Activated T-helper 2 cell treated with anti-CD3 and anti-CD28 coated beads, Interferon-gamma antibody, Interleukin-2, Interleukin-4, amounts not matched to agents 10 μg/mL and 5 μg/mL and 100 μg/mL, durations not matched to agents 14 hours and 24 hours and 36 hours (primary cell): ENCODE results near the gene KCTD5. TPM values are rescaled to one million over a fixed set of nuclear protein-coding genes. Genes with fewer than 3 reads are reported as not detected.

ENCODE experiments used
- DNase-seq: peaks from one replicate; pipeline ENCODE4 v3.0.0; 2021; ENCODE audit warnings: low spot score
- H3K27ac Mint-ChIP-seq: one replicate; pipeline ENCODE4 v1.8.0; 2021; ENCODE audit warnings: mixed read lengths
- H3K27me3 Mint-ChIP-seq: one replicate; pipeline ENCODE4 v1.8.0; 2021; ENCODE audit warnings: low read depth, mixed read lengths
- H3K36me3 Mint-ChIP-seq: one replicate; pipeline ENCODE4 v1.8.0; 2021; ENCODE audit warnings: low read depth, mixed read lengths
- H3K4me1 Mint-ChIP-seq: one replicate; pipeline ENCODE4 v1.8.0; 2021; ENCODE audit warnings: low read depth, mixed read lengths
- H3K4me3 Mint-ChIP-seq: one replicate; pipeline ENCODE4 v1.8.0; 2021; ENCODE audit warnings: low read depth, mild to moderate bottlenecking, moderate library complexity, mixed read lengths
- H3K9me3 Mint-ChIP-seq: one replicate; pipeline ENCODE4 v1.8.0; 2021; ENCODE audit warnings: mixed read lengths
- intact Hi-C: fragments of 100-400 bp; cut with micrococcal nuclease; formaldehyde crosslinking; loops from one replicate; pipeline ENCODE4 v1.15.1; 2023
- total RNA-seq: library from RNA; stranded (reverse); gene quantifications from 2 replicates; pipeline ENCODE4 v1.2.3, GENCODE V29; 2022

The KCTD5 gene
- total RNA-seq, 1 donor from 2014 or later, result 65.5 TPM

- H3K36me3 Mint-ChIP-seq, result no peaks in the 10 kb centered on the region
- no peak overlapping the region for H3K27ac Mint-ChIP-seq
- H3K4me1 Mint-ChIP-seq, result no peaks in the 10 kb centered on the region
- no peaks in the 10 kb centered on the region for H3K9me3 Mint-ChIP-seq
- DNase-seq, result no peak
- H3K4me3 Mint-ChIP-seq, result no peak overlapping the region
- H3K27me3 Mint-ChIP-seq, result no peaks in the 10 kb centered on the region
- intact Hi-C loops, result no loop called here
Measured at GRCh38 chr16:2737895-2738418, 55.6 kb downstream of the KCTD5 start.

GRCh38 chr16:2738615-2739014, 56.3 kb downstream of the KCTD5 start:
- no peaks in the 10 kb centered on the region for H3K27me3 Mint-ChIP-seq
- no peak for DNase-seq
- H3K27ac Mint-ChIP-seq, result no peak overlapping the region
- H3K36me3 Mint-ChIP-seq, result no peaks in the 10 kb centered on the region
- intact Hi-C loops, result no loop called here
- no peak overlapping the region for H3K4me3 Mint-ChIP-seq
- no peaks in the 10 kb centered on the region for H3K4me1 Mint-ChIP-seq
- H3K9me3 Mint-ChIP-seq, result no peaks in the 10 kb centered on the region

GRCh38 chr16:2739625-2740430, 57.5 kb downstream of the KCTD5 start:
- Mint-ChIP-seq H3K36me3 (no peaks in the 10 kb centered on the region), H3K4me3 (no peak overlapping the region), H3K27me3 (no peaks in the 10 kb centered on the region), H3K4me1 (no peaks in the 10 kb centered on the region), H3K27ac (no peak overlapping the region), H3K9me3 (no peaks in the 10 kb centered on the region)
- DNase-seq, result no peak
- intact Hi-C loops, result no loop called here

- no peaks in the 10 kb centered on the region for H3K9me3 Mint-ChIP-seq
- no peak overlapping the region for H3K27ac Mint-ChIP-seq
- intact Hi-C loops, result no loop called here
- DNase-seq, result no peak
- H3K4me3 Mint-ChIP-seq, result no peak overlapping the region
- no peaks in the 10 kb centered on the region for H3K27me3 Mint-ChIP-seq
- no peaks in the 10 kb centered on the region for H3K36me3 Mint-ChIP-seq
- no peaks in the 10 kb centered on the region for H3K4me1 Mint-ChIP-seq
Measured at GRCh38 chr16:2740476-2740875, 58.2 kb downstream of the KCTD5 start.

- H3K4me1 Mint-ChIP-seq, result no peaks in the 10 kb centered on the region
- H3K36me3 Mint-ChIP-seq, result no peaks in the 10 kb centered on the region
- no peaks in the 10 kb centered on the region for H3K9me3 Mint-ChIP-seq
- intact Hi-C loops, result no loop called here
- H3K27me3 Mint-ChIP-seq, result no peaks in the 10 kb centered on the region
- no peak for DNase-seq
- no peak overlapping the region for H3K4me3 Mint-ChIP-seq
- H3K27ac Mint-ChIP-seq, result no peak overlapping the region
Measured at GRCh38 chr16:2741168-2741567, 58.8 kb downstream of the KCTD5 start.

GRCh38 chr16:2742323-2743006, 60.1 kb downstream of the KCTD5 start:
- intact Hi-C loops, result no loop called here
- no peaks in the 10 kb centered on the region for H3K27me3 Mint-ChIP-seq
- H3K36me3 Mint-ChIP-seq, result no peaks in the 10 kb centered on the region
- H3K4me1 Mint-ChIP-seq, result no peaks in the 10 kb centered on the region
- H3K4me3 Mint-ChIP-seq, result no peak overlapping the region
- no peaks in the 10 kb centered on the region for H3K9me3 Mint-ChIP-seq
- DNase-seq, result no peak
- no peak overlapping the region for H3K27ac Mint-ChIP-seq

GRCh38 chr16:2743007-2743810, 60.9 kb downstream of the KCTD5 start:
- Mint-ChIP-seq H3K36me3 (no peaks in the 10 kb centered on the region), H3K27me3 (no peaks in the 10 kb centered on the region), H3K4me3 (no peak overlapping the region), H3K4me1 (no peaks in the 10 kb centered on the region), H3K27ac (no peak overlapping the region), H3K9me3 (no peaks in the 10 kb centered on the region)
- no peak for DNase-seq
- intact Hi-C loops, result no loop called here

GRCh38 chr16:2744711-2745110, 62.4 kb downstream of the KCTD5 start:
- DNase-seq, result no peak
- H3K36me3 Mint-ChIP-seq, result peaks cover 3% of the 10 kb centered on the region
- intact Hi-C loops, result no loop called here
- H3K9me3 Mint-ChIP-seq, result no peaks in the 10 kb centered on the region
- no peak overlapping the region for H3K27ac Mint-ChIP-seq
- no peaks in the 10 kb centered on the region for H3K27me3 Mint-ChIP-seq
- H3K4me1 Mint-ChIP-seq, result peaks cover 2% of the 10 kb centered on the region
- H3K4me3 Mint-ChIP-seq, result no peak overlapping the region

- DNase-seq, result no peak
- Mint-ChIP-seq H3K27me3 (no peaks in the 10 kb centered on the region), H3K4me3 (no peak overlapping the region), H3K4me1 (peaks cover 5% of the 10 kb centered on the region), H3K27ac (no peak overlapping the region), H3K36me3 (peaks cover 8% of the 10 kb centered on the region), H3K9me3 (no peaks in the 10 kb centered on the region)
- intact Hi-C loops, result no loop called here
Measured at GRCh38 chr16:2745116-2745890, 63.0 kb downstream of the KCTD5 start.

GRCh38 chr16:2745961-2746360, 63.6 kb downstream of the KCTD5 start:
- H3K4me1 Mint-ChIP-seq, result peaks cover 9% of the 10 kb centered on the region
- DNase-seq, result no peak
- H3K36me3 Mint-ChIP-seq, result peaks cover 13% of the 10 kb centered on the region
- no peak overlapping the region for H3K4me3 Mint-ChIP-seq
- intact Hi-C loops, result no loop called here
- H3K9me3 Mint-ChIP-seq, result no peaks in the 10 kb centered on the region
- no peaks in the 10 kb centered on the region for H3K27me3 Mint-ChIP-seq
- no peak overlapping the region for H3K27ac Mint-ChIP-seq

- Mint-ChIP-seq H3K36me3 (peaks cover 23% of the 10 kb centered on the region), H3K9me3 (no peaks in the 10 kb centered on the region), H3K27ac (no peak overlapping the region), H3K4me3 (no peak overlapping the region), H3K4me1 (peaks cover 19% of the 10 kb centered on the region), H3K27me3 (no peaks in the 10 kb centered on the region)
- DNase-seq, result no peak
- intact Hi-C loops, result no loop called here
Measured at GRCh38 chr16:2748757-2749455, 66.6 kb downstream of the KCTD5 start.

- H3K9me3 Mint-ChIP-seq, result no peaks in the 10 kb centered on the region
- H3K27ac Mint-ChIP-seq, result no peak overlapping the region
- peaks cover 29% of the 10 kb centered on the region for H3K36me3 Mint-ChIP-seq
- intact Hi-C loops, result no loop called here
- peaks cover 25% of the 10 kb centered on the region for H3K4me1 Mint-ChIP-seq
- no peak overlapping the region for H3K4me3 Mint-ChIP-seq
- DNase-seq, result no peak
- no peaks in the 10 kb centered on the region for H3K27me3 Mint-ChIP-seq
Measured at GRCh38 chr16:2749476-2749875, 67.2 kb downstream of the KCTD5 start.
